BLaER1 treated with 17β-estradiol and CSF1 and Interleukin-3, amounts not matched to agents 10 nM and 100 nM (cell line): ENCODE measurements around the gene SEMA3D.

Experiments used
- H3K27ac ChIP-seq, 11 experiments: shearing (Covaris generic); formaldehyde crosslinking; 2 replicates each; pipeline ENCODE4 v1.8.1; 2022
- H3K27me3 ChIP-seq, 11 experiments: shearing (Covaris generic); formaldehyde crosslinking; 2 replicates each; pipeline ENCODE4 v1.8.1; 2022
- H3K36me3 ChIP-seq, 11 experiments: shearing (Covaris generic); formaldehyde crosslinking; 2 replicates each; pipeline ENCODE4 v1.8.1; 2022
- H3K4me1 ChIP-seq, 10 experiments: shearing (Covaris generic); formaldehyde crosslinking; 2 replicates each; pipeline ENCODE4 v1.8.1; 2022
- H3K4me2 ChIP-seq, 11 experiments: shearing (Covaris generic); formaldehyde crosslinking; 2 replicates each; pipeline ENCODE4 v1.8.1; 2022
- H3K4me3 ChIP-seq, 10 experiments: shearing (Covaris generic); formaldehyde crosslinking; 2 replicates each; pipeline ENCODE4 v1.8.1; 2022
- H3K9ac ChIP-seq, 11 experiments: shearing (Covaris generic); formaldehyde crosslinking; 2 replicates each; pipeline ENCODE4 v1.8.1; 2022
- H3K9me3 ChIP-seq, 11 experiments: shearing (Covaris generic); formaldehyde crosslinking; replicated peaks in 1 of 11; 2 replicates each; pipeline ENCODE4 v1.8.1; 2022
- H4K20me1 ChIP-seq, 11 experiments: shearing (Covaris generic); formaldehyde crosslinking; 2 replicates each; pipeline ENCODE4 v1.8.1; 2022
- Cebpa-rat ChIP-seq, 11 experiments: shearing (Covaris generic); IDR thresholded peaks; 2 replicates each; pipeline ENCODE4 v1.8.1; 2022

The SEMA3D gene

GRCh38 chr7:85023916-85024315 is 162.9 kb downstream of the SEMA3D start:
- TF ChIP-seq Cebpa-rat (IDR thresholded peaks at IDR 0.05): no peak
- Histone ChIP-seq H3K27ac (no peak overlapping the region), H3K4me3 (no peak overlapping the region), H3K4me2 (no peak overlapping the region), H3K27me3 (no peaks in the 10 kb centered on the region), H4K20me1 (no peaks in the 10 kb centered on the region), H3K9me3 (no peaks in the 10 kb centered on the region), H3K36me3 (no peaks in the 10 kb centered on the region), H3K9ac (no peak overlapping the region), H3K4me1 (peaks cover 0 to 6% (median 0%) of the 10 kb centered on the region in 10 experiments; a peak in 1 of 20 replicates)

- Histone ChIP-seq H3K27me3 (no peaks in the 10 kb centered on the region), H3K9ac (no peak overlapping the region), H4K20me1 (no peaks in the 10 kb centered on the region), H3K4me3 (no peak overlapping the region), H3K4me2 (no peak overlapping the region), H3K9me3 (no peaks in the 10 kb centered on the region), H3K27ac (no peak overlapping the region), H3K36me3 (no peaks in the 10 kb centered on the region), H3K4me1 (peaks cover 0 to 6% (median 0%) of the 10 kb centered on the region in 10 experiments; a peak in 1 of 20 replicates)
- no peak for TF ChIP-seq Cebpa-rat (IDR thresholded peaks at IDR 0.05)
Observed at GRCh38 chr7:85023066-85023712, 163.7 kb downstream of the SEMA3D start.

GRCh38 chr7:85022064-85022697 is 164.7 kb downstream of the SEMA3D start:
- Histone ChIP-seq H3K4me2 (no peak overlapping the region), H3K27ac (no peak overlapping the region; a peak in 1 of 22 replicates), H4K20me1 (no peaks in the 10 kb centered on the region), H3K4me3 (no peak overlapping the region), H3K27me3 (no peaks in the 10 kb centered on the region), H3K9me3 (no peaks in the 10 kb centered on the region), H3K4me1 (peaks cover 0 to 6% (median 0%) of the 10 kb centered on the region in 10 experiments; a peak in 1 of 20 replicates), H3K36me3 (no peaks in the 10 kb centered on the region), H3K9ac (no peak overlapping the region)
- no peak for TF ChIP-seq Cebpa-rat (IDR thresholded peaks at IDR 0.05)

- Histone ChIP-seq H3K27me3 (no peaks in the 10 kb centered on the region), H3K36me3 (no peaks in the 10 kb centered on the region), H3K4me3 (no peak overlapping the region), H3K27ac (no peak overlapping the region), H3K4me2 (no peak overlapping the region), H3K4me1 (peaks cover 0 to 6% (median 0%) of the 10 kb centered on the region in 10 experiments; a peak in 1 of 20 replicates), H4K20me1 (no peaks in the 10 kb centered on the region), H3K9ac (no peak overlapping the region), H3K9me3 (no peaks in the 10 kb centered on the region)
- no peak for TF ChIP-seq Cebpa-rat (IDR thresholded peaks at IDR 0.05)
Observed at GRCh38 chr7:85021101-85021704, 165.7 kb downstream of the SEMA3D start.

DNA sequence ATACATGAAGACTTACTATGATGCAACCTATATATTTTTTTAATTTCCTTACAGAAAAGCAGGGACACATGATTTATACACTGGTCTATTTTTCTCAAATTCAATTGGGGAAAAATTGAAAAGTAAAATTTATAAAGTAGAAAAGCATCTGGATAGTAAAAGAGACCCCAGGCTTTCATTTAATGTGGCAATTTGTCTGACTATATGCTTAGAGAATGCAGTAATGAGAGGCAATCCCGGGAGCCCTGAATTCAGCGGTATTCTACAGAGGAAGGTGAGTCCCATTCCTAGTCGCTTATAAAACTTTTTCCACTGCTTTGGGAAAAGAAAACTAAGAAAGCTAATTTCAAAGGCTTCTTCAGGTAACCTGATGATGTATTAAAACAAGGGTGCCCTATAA is 167.1 kb downstream of the SEMA3D start:
- Histone ChIP-seq H3K27me3 (no peaks in the 10 kb centered on the region), H3K9ac (no peak overlapping the region)
- no peak for TF ChIP-seq Cebpa-rat (IDR thresholded peaks at IDR 0.05)

DNA sequence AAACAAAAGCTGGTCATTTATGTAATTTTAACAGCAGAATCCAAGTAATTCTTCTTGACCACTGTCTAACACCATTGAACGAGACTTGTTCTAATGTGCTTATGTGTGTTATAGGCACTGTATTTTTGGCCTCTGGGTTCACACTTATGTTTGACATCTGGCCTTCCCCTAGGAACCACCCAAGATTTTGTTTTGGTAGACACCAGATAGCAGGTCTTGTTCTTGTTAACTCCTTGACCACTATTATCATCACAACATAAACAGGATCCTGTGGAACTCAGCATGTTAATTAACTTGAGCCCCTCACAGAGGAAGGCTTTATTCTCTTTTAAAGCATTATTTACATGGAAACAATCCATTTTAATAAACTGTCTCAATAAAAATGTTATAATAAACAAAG is 167.7 kb downstream of the SEMA3D start:
- TF ChIP-seq Cebpa-rat (IDR thresholded peaks at IDR 0.05): no peak
- no peaks in the 10 kb centered on the region for H3K27me3 ChIP-seq

More for the DNA sequence above, 167.1 kb downstream of the SEMA3D start:
- Histone ChIP-seq H3K36me3 (no peaks in the 10 kb centered on the region), H3K27ac (no peak overlapping the region), H3K9me3 (no peaks in the 10 kb centered on the region), H3K4me1 (peaks cover 0 to 6% (median 0%) of the 10 kb centered on the region in 10 experiments; a peak in 1 of 20 replicates), H3K4me3 (no peak overlapping the region), H3K4me2 (no peak overlapping the region), H4K20me1 (no peaks in the 10 kb centered on the region)

GRCh38 chr7:85018498-85018897 is 168.4 kb downstream of the SEMA3D start:
- Histone ChIP-seq H3K27ac (no peak overlapping the region), H3K9me3 (no peaks in the 10 kb centered on the region), H3K4me2 (no peak overlapping the region), H3K4me1 (peaks cover 0 to 6% (median 0%) of the 10 kb centered on the region in 10 experiments; a peak in 1 of 20 replicates), H3K4me3 (no peak overlapping the region), H3K36me3 (no peaks in the 10 kb centered on the region), H3K9ac (no peak overlapping the region), H3K27me3 (no peaks in the 10 kb centered on the region), H4K20me1 (no peaks in the 10 kb centered on the region)
- no peak for TF ChIP-seq Cebpa-rat (IDR thresholded peaks at IDR 0.05)

More for the DNA sequence above, 167.7 kb downstream of the SEMA3D start:
- Histone ChIP-seq H3K4me1 (peaks cover 0 to 6% (median 0%) of the 10 kb centered on the region in 10 experiments; a peak in 1 of 20 replicates), H3K9me3 (no peaks in the 10 kb centered on the region), H3K4me3 (no peak overlapping the region), H4K20me1 (no peaks in the 10 kb centered on the region), H3K9ac (no peak overlapping the region), H3K27ac (no peak overlapping the region), H3K4me2 (no peak overlapping the region), H3K36me3 (no peaks in the 10 kb centered on the region)

GRCh38 chr7:85016286-85016685 is 170.6 kb downstream of the SEMA3D start:
- Histone ChIP-seq H3K36me3 (no peaks in the 10 kb centered on the region), H3K4me2 (no peak overlapping the region), H3K4me3 (no peak overlapping the region), H3K9me3 (no peaks in the 10 kb centered on the region), H3K9ac (no peak overlapping the region), H3K4me1 (peaks cover 0 to 6% (median 0%) of the 10 kb centered on the region in 10 experiments; a peak in 1 of 20 replicates), H4K20me1 (no peaks in the 10 kb centered on the region), H3K27ac (no peak overlapping the region), H3K27me3 (no peaks in the 10 kb centered on the region)
- no peak for TF ChIP-seq Cebpa-rat (IDR thresholded peaks at IDR 0.05)

GRCh38 chr7:85014936-85015660 is 171.8 kb downstream of the SEMA3D start:
- Histone ChIP-seq H3K9me3 (no peaks in the 10 kb centered on the region), H3K9ac (no peak overlapping the region), H3K4me3 (no peak overlapping the region), H3K4me2 (no peak overlapping the region), H4K20me1 (no peaks in the 10 kb centered on the region), H3K36me3 (no peaks in the 10 kb centered on the region), H3K4me1 (peaks cover 0 to 4% (median 0%) of the 10 kb centered on the region in 10 experiments; a peak in 1 of 20 replicates), H3K27me3 (no peaks in the 10 kb centered on the region), H3K27ac (no peak overlapping the region)
- TF ChIP-seq Cebpa-rat (IDR thresholded peaks at IDR 0.05): no peak
